SH-SY5Y (cell line): ENCODE results near the gene CPXM2.

Experiments
- GATA2 ChIP-seq: IDR thresholded peaks from 2 replicates; pipeline ENCODE4 v1.6.1; 2011; ENCODE audit warnings: mild to moderate bottlenecking, low read depth, low read length
- GATA3 ChIP-seq: IDR thresholded peaks from 2 replicates; pipeline ENCODE4 v1.6.1; 2011; ENCODE audit warnings: low read depth, mild to moderate bottlenecking, low read length, moderate library complexity

DNA sequence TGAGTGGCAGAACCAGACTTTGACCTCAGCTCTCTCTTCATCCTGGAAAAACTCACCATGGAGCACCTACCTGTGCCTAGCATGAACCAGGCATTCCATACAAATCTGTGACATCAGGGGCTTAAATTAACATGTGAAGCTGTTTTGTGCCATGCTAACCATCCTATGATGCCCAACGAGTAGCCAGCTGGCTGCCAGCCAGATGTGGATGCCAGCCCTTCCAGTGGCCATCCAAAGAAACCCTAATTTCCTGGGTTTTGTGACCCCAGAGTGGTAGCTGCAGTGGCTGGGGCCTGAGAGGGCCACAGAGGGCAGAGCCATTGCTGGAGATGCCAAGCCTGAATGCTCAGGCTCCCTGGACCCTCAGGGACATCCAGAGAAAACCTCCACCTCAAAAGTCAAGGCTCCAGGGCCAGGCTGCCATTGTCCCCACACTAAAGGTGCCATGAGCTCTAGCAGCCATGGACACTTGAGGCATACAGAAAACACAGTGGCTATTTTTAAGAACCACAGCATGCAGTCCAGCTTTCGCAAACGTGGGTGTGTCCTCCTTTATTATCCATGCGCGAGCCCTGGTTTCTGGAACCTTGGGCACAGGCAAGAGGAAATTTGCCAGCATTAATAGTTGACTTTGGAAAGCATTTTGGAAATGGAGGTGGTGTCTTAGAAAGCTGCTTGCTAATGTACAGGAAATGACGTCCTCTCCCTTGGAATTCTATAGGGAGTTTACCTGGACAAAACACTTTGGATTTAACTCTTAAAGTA lies 6.0 kb downstream of the CPXM2 start:
- TF ChIP-seq GATA2 (no peak), GATA3 (no peak)
